NCI-H2196 (cell line): ENCODE measurements around the gene MAPT.

ENCODE experiments used
- DNase-seq: peaks from one replicate; lab custom pipeline; 2025; ENCODE audit not compliant: unreplicated experiment; lab: John Stamatoyannopoulos, UW

Gene MAPT

DNA sequence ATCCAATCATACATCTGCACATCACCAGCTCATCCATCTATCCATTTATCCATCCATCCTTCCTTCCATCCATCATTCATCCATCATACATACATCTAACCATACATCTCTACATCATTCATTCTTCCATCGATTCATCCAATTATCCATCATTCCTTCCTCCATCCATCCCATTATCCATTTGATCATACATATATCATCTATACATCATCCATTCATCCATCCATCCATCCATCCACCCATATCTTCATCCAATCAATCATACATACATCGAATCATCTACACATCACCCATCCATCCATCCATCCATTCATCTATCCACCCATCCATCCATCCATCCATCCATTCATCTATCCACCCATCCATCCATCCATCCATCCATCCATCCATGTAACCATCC is 75.4 kb downstream of the MAPT start:
- no peak for DNase-seq

GRCh38 chr17:45970659-45971058 is 76.3 kb downstream of the MAPT start:
- DNase-seq = no peak

- no peak for DNase-seq
Measured at GRCh38 chr17:45971698-45972141, 77.4 kb downstream of the MAPT start.

DNA sequence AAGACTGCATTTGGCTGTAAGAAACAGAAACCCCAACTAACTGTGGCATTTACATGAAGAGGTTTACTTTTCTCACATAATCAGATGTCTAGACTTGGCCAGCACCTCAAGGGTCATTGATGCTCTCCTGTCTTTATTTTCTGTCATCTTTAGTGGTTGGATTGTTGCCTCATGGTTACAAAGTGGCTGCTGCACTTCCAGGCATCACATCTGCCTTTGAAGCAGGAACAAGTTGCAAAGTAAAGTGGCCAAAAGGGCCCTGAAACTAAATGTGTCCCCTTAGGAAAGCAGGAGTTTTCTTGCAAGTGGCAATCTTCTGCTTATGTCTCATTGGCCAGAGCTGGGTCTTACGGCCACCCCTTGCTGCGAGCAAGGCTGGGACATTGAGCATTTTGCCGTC is 78.2 kb downstream of the MAPT start:
- no peak for DNase-seq

DNA sequence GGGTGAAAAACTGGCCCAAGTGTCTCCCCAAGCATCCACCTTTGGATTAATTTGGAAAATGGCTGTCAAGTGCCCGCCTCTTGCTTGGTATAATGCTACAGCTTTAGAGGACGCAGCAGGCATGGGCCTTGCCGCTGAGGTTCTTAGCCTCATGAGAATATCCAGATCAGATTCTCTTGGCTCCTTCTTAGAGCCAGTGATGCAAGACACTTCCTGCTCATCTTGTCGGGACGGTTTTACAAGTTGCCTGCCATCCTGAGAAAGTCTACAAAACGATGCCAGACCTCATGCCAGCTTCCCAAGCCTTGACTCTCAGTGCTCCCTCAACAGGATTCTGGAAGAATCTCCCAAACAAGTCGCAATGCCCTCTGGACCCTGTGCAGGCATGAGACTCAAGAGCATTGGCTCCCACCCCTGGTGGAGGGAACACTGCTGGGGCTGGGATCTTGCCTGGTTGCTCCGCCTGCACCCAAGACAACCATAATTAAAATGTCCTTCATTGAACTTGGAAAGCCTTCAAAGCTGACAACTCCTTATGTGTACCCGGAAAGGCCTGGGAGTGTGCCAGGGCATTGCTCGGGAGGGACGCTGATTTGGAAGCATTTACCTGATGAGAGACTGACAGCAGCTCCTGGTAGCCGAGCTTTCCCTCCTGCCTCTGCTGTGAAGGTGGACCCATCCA is 78.9 kb downstream of the MAPT start:
- DNase-seq = no peak

DNA sequence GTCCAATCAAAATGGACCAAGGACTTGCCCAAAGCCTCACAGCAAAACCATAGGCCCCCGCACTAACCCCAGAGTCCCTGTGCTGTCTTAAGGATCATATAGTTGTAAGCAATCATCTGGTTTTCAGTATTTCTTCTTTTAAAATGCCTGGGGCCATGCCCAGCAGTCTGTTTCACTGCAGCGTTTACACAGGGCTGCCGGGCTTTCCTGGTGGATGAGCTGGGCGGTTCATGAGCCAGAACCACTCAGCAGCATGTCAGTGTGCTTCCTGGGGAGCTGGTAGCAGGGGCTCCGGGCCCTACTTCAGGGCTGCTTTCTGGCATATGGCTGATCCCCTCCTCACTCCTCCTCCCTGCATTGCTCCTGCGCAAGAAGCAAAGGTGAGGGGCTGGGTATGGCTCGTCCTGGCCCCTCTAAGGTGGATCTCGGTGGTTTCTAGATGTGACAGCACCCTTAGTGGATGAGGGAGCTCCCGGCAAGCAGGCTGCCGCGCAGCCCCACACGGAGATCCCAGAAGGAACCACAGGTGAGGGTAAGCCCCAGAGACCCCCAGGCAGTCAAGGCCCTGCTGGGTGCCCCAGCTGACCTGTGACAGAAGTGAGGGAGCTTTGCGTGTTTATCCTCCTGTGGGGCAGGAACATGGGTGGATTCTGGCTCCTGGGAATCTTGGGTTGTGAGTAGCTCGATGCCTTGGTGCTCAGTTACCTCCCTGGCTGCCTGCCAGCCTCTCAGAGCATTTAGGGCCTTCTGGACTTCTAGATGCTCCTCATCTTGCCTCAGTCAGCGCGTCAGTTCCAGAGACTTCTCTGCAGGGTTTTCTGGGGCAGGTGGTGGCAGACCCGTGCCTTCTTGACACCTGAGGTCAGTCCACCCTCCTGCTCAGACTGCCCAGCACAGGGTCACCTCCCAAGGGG is 79.8 kb downstream of the MAPT start:
- DNase-seq = no peak

DNA sequence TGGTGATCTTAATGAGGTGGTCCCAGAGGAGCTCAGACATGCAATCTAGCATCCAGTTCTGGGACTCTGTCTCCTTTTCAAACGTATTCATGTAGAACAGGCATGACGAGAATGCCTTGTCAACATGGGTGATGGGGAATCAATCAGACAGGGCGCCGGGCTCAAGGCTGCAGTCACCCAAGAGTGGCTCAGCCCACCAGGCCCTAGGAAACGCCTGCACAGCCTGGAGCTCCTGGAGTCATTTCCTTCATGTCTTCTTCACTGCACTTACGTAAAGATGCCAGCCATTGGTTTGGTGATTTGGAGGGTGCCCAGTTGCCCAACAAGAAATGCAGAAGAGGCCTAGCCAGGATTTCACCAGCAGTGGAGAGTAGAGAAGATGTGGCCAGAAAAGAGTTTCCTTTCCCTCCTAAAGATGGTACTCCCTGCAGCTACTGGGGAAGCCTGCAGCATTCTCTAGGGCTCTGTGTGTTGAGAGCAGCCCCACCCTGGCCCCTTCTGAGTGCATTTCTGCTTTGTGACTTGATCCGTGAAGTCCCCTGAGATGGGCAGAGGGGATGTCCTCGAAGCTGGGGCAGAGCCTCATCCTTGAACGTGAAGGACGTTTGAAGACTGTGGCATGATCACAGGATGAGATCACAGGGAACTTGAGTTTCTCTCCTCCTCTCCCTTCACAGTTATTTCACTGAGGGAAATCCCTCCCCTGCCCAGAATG is 80.7 kb downstream of the MAPT start:
- DNase-seq = no peak

DNA sequence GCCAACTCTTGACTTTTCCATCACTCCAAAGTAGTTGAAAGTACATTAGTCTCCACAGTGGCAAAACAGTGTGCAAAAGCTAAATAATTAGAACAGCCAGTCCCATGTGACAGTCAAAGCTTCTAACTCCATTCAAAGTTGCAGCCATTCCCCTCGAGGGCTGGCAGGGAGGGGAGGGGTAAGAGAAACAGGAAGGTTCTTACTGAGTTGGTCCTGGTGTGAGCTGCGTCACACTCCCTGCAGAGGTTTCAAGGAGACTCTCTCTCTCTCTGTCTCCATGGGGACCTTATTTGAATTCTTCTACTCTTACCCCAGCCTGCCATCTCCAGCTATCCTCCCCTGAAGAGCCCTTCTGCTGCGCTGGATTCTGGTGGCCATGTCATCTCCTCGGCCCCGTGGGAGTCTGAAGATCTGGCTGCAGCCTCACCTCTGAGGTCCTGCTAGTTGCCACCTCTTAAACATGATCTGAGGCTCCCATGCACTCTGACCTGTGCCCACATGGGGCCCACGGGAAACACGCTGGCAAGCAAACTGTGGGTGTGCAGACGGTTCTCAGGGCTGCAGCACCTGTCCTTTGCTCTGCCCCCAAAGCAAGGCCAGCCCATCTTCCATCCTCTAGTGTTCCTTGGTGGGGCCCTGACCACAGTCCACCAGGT is 81.4 kb downstream of the MAPT start:
- DNase-seq = no peak

DNA sequence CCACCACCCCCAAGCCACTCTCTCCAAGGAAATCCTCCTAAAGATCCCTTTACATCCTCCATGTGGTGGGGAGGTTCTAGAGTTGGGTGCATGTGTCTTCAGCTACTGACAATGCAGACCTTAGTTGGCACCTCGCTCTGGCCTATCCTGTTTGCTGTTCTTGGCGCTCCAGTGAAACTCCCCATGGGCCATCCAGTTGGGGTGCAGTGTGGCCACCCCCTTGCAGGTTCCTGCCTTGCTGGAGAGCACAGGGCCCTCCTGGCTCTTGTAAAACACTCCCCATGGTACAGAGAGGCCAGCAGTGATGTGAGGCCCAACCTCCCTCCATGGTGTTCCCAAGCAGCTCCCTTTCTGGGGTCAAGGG is 82.0 kb downstream of the MAPT start:
- DNase-seq = no peak

- DNase-seq = no peak
Measured at GRCh38 chr17:45976755-45977505, 82.6 kb downstream of the MAPT start.

DNA sequence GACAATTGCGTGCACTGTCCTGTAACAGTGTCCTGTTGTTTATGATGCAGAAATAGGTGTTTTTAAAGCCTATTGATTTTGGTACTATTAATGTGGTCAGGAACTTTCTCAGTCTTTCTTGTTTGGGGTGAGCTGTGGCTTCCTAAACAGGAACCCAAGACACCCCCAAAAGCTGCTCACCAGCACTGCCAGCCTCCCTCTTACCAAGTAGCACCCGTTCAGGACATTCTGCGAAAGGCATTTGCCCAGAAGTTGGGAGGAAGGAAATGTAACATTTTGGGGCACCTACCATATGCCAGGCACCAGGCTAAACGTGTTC is 83.1 kb downstream of the MAPT start:
- DNase-seq = no peak

DNA sequence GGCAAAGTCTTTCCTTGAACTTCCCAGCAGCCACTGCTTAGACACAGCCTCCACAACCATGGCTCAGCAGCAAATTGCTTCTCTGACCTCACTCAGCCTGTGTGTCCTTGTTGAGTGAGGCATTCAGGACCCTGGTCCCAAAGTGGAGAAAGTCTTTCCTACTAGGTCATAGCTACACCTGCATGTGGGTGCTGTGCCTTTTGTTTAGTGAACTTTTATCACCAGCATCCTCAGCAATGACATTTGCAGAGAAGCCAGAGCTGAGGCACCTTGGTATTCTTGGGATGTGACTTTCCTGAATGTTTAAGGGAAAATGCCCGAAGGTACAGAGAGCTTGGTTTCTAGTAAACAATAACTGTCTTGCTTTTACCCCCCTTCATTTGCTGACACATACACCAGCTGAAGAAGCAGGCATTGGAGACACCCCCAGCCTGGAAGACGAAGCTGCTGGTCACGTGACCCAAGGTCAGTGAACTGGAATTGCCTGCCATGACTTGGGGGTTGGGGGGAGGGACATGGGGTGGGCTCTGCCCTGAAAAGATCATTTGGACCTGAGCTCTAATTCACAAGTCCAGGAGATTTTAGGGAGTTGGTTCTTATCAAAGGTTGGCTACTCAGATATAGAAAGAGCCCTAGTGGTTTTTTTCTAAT is 83.7 kb downstream of the MAPT start:
- no peak for DNase-seq

DNA sequence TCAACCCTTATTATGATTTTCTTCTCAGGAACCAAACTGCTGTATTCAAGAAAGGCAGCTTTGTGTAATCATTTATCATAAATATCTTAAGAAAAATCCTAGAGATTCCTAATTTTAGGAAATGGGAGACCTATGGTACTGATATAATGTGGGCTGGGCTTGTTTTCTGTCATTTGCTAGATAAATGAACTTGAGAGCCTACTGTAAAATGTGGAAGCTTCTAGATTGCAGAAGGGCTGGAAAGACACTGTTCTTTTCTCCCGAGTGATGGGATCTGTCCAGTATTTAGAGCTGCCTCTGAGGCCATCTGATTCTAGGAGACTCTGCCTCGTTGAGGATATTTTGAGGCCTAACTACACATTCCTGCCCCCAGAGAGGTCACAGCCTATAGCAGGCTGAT is 84.8 kb downstream of the MAPT start:
- no peak for DNase-seq

GRCh38 chr17:45980855-45981254 is 86.5 kb downstream of the MAPT start:
- no peak for DNase-seq

DNA sequence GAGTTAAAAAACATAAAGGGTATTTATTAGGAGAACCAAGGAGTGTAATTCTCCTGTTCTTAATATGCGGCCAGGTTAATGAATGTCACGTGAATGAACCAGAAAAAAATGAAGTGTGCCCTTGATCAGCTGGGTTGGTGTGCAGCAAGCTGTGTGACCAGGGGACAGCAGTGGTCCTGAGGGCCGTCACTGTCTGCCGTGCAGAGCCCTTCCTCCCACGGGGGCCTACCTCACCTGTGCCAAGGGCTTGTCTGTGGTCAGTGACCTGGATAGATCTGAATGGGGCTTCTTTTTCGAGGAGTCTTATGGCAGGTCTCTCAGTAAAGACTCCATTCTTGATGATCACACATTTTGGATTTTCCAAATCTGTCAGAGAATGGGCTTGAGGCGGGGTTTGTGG is 87.0 kb downstream of the MAPT start:
- no peak for DNase-seq

GRCh38 chr17:45982791-45983613 is 88.6 kb downstream of the MAPT start:
- no peak for DNase-seq

- DNase-seq = no peak
Measured at GRCh38 chr17:45983614-45984310, 89.4 kb downstream of the MAPT start.

DNA sequence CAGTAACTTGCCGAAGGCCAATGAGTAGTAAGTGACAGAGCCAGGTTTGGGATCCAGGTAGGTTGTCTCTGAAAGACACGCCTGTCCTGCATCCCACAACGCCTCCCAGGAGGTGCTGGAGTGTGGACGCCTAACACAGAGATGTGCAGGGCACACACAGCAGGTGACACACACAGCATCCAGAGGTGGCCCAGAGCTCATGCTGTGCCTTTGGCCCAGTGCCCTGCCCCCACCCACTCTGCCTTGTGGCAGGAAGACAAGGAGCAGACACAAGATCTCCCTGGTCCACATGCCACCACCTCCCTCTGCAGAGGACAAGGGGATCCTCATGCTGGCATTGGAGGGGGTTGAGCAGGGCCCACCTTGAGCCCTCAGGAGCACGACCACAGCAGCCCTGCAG is 90.0 kb downstream of the MAPT start:
- DNase-seq = no peak

- no peak for DNase-seq
Measured at GRCh38 chr17:45985447-45985846, 91.1 kb downstream of the MAPT start.
